K562 (cell line): ENCODE measurements around the gene CD300A. TPM values are rescaled to one million over a fixed set of nuclear protein-coding genes. Genes with fewer than 3 reads are reported as not detected.

ENCODE experiments used
- AFF4 ChIP-seq: sonication (generic); formaldehyde crosslinking; IDR thresholded peaks from 2 replicates; pipeline ENCODE4 v1.8.0; 2023; ENCODE audit warnings: mild to moderate bottlenecking, missing genetic modification reagents
- CBX2 ChIP-seq: fragments of 200-600 bp; sonication (generic); IDR thresholded peaks from one replicate; pipeline ENCODE4 v1.6.1; 2012; ENCODE audit warnings: mild to moderate bottlenecking, low read length, inconsistent platforms; ENCODE audit not compliant: insufficient read depth, poor library complexity, severe bottlenecking
- CTCF ChIP-seq, 3 experiments: IDR thresholded peaks in 2 of 3; conservative IDR thresholded peaks in 1 of 3; 2 replicates each; pipeline ENCODE4 v1.5.1; 2011 to 2012; ENCODE audit warnings: low read length in 3 of 3, mild to moderate bottlenecking in 3 of 3, control low read depth in 2 of 3, improper control_type of control experiment in 1 of 3, inconsistent platforms in 1 of 3, low read depth in 1 of 3, mixed read lengths in 1 of 3, moderate library complexity in 1 of 3; ENCODE audit not compliant: insufficient read depth in 2 of 3
- E2F4 ChIP-seq: sonication (generic); formaldehyde crosslinking; IDR thresholded peaks from 2 replicates; pipeline ENCODE4 v1.8.0; 2022; ENCODE audit warnings: mild to moderate bottlenecking, low read depth, missing genetic modification reagents
- E2F6 ChIP-seq, 2 experiments: IDR thresholded peaks; 2 replicates each; pipeline ENCODE4 v1.6.1; 2011; ENCODE audit warnings: borderline replicate concordance in 1 of 2, control low read depth in 1 of 2, low read depth in 1 of 2, low read length in 1 of 2, mild to moderate bottlenecking in 1 of 2, mixed read lengths in 1 of 2, moderate library complexity in 1 of 2; ENCODE audit not compliant: insufficient read depth in 1 of 2, insufficient read length in 1 of 2, poor library complexity in 1 of 2, severe bottlenecking in 1 of 2; ENCODE audit errors: extremely low read depth in 1 of 2
- ELF1 ChIP-seq: fragments of 200-800 bp; sonication (Bioruptor generic); IDR thresholded peaks from 2 replicates; pipeline ENCODE4 v1.6.1; 2016; ENCODE audit warnings: missing genetic modification characterization, missing compliant biosample characterization
- EZH2 ChIP-seq: IDR thresholded peaks from 2 replicates; pipeline ENCODE4 v1.6.1; 2012; ENCODE audit warnings: low read depth, mild to moderate bottlenecking, inconsistent platforms, low read length, borderline replicate concordance
- GABPB1 ChIP-seq: sonication (generic); formaldehyde crosslinking; IDR thresholded peaks from 2 replicates; pipeline ENCODE4 v1.8.0; 2022; ENCODE audit warnings: mild to moderate bottlenecking, missing genetic modification reagents
- HNRNPK ChIP-seq: fragments of 200-400 bp; formaldehyde crosslinking; IDR thresholded peaks from one replicate; pipeline ENCODE4 v1.6.1; 2018; ENCODE audit warnings: mild to moderate bottlenecking, low read depth, low read length; ENCODE audit not compliant: poor library complexity, severe bottlenecking
- HNRNPUL1 ChIP-seq: fragments of 200-400 bp; formaldehyde crosslinking; IDR thresholded peaks from 2 replicates; pipeline ENCODE4 v1.6.1; 2017; ENCODE audit warnings: low read length
- PCBP1 ChIP-seq: fragments of 200-400 bp; formaldehyde crosslinking; IDR thresholded peaks from 2 replicates; pipeline ENCODE4 v1.6.1; 2018; ENCODE audit warnings: mild to moderate bottlenecking, low read depth, low read length; ENCODE audit not compliant: poor library complexity, severe bottlenecking
- POLR3A ChIP-seq: IDR thresholded peaks from 2 replicates; pipeline ENCODE4 v1.6.1; 2011; ENCODE audit warnings: borderline replicate concordance, mild to moderate bottlenecking, moderate library complexity; ENCODE audit not compliant: insufficient read length, insufficient read depth; ENCODE audit errors: extremely low read depth
- ZNF445 ChIP-seq: fragments of 250-450 bp; sonication (Bioruptor Pico); IDR thresholded peaks from 2 replicates; pipeline ENCODE4 v1.4.0; 2020; ENCODE audit warnings: low read depth, mild to moderate bottlenecking, moderate library complexity
- ZNF639 ChIP-seq, 2 experiments: fragments of 200-800 bp in 1 of 2; sonication (Bioruptor generic) in 1 of 2; sonication (generic) in 1 of 2; formaldehyde crosslinking in 1 of 2; IDR thresholded peaks in 1 of 2; conservative IDR thresholded peaks in 1 of 2; 2 replicates each; pipeline versions ENCODE4 v1.5.0 to v1.6.1; 2016 to 2020; ENCODE audit warnings: missing compliant biosample characterization in 1 of 2, missing genetic modification characterization in 1 of 2, missing genetic modification reagents in 1 of 2
- ZNF76 ChIP-seq: fragments of 250-450 bp; sonication (Bioruptor Pico); IDR thresholded peaks from 2 replicates; pipeline ENCODE4 v1.4.0; 2020; ENCODE audit warnings: mild to moderate bottlenecking, moderate library complexity, borderline replicate concordance
- polyA plus RNA-seq, 8 experiments: library from polyadenylated mRNA; depleted of rRNA in 4 of 8; stranded (reverse) in 5 of 8; unstranded in 3 of 8; fragments of >200 nt; fragmentation: Nextera tagmentation in 2 of 8; fragmentation: Illumina TruSeq in 1 of 8; extraction: Ambion mirVana in 2 of 8; extraction: Trizol in 1 of 8; gene quantifications; 2 replicates each; pipeline versions ENCODE4 v1.2.1 to v1.2.3, GENCODE V29; 2011 to 2014; ENCODE audit warnings: inconsistent platforms in 1 of 8, missing spikeins in 1 of 8
- total RNA-seq, 7 experiments: library from RNA; depleted of rRNA in 6 of 7; stranded (reverse); fragments of >200 nt in 6 of 7; fragmentation: Illumina TruSeq in 2 of 7; extraction: Trizol in 2 of 7; gene quantifications; 2 replicates each; pipeline versions ENCODE4 v1.2.1 to v1.2.3, GENCODE V29; 2011 to 2021; ENCODE audit warnings: low replicate concordance in 1 of 7

CD300A gene
- total and polyA plus RNA-seq, 9 of the 15 experiments (the other 6 are each of a cell fraction or from before 2014, with no cell fraction given), result 0.21 to 1.7 (median 0.41) TPM; not detected in 1

- TF ChIP-seq CTCF (IDR thresholded peaks at IDR 0.05 in 2 of 3, conservative IDR thresholded peaks at IDR 0.05 in 1 of 3; ENCODE audit: insufficient read depth in 2 of 3, low read depth in 1 of 3, low read length in 3 of 3) (no peak), E2F6 (IDR thresholded peaks at IDR 0.05; ENCODE audit: borderline replicate concordance in 1 of 2, extremely low read depth in 1 of 2, insufficient read depth in 1 of 2, insufficient read length in 1 of 2, low read depth in 1 of 2, low read length in 1 of 2, poor library complexity in 1 of 2, severe bottlenecking in 1 of 2) (peak; percentile 46 to 93), CBX2 (no peak), ZNF76 (no peak), ELF1 (tag) (no peak), ZNF639 (CRISPR knock-in tag; conservative IDR thresholded peaks at IDR 0.05 in 1 of 2, IDR thresholded peaks at IDR 0.05 in 1 of 2) (0 out of 4 replicates have a peak, but pooled peaks of 1 of the 2 experiments have one; percentile 65), GABPB1 (CRISPR knock-in tag) (peak; percentile 1; the same call in 1 of the 2 replicates), HNRNPUL1 (no peak), AFF4 (CRISPR knock-in tag) (no peak), E2F4 (CRISPR knock-in tag) (no peak), POLR3A (no peak), HNRNPK (peak; percentile 89), ZNF445 (no peak), PCBP1 (peak; percentile 29), EZH2 (no peak)
Measured at GRCh38 chr17:74453665-74454196, 12.7 kb upstream of the CD300A start (continued).
